PFSK-1 (cell line): ENCODE measurements around the gene ILK.

Experiments used
- SIN3A ChIP-seq: IDR thresholded peaks from 2 replicates; pipeline ENCODE4 v1.6.1; 2012; ENCODE audit warnings: mild to moderate bottlenecking, low read length, moderate library complexity, borderline replicate concordance; ENCODE audit not compliant: insufficient read depth
- TAF1 ChIP-seq: IDR thresholded peaks from 2 replicates; pipeline ENCODE4 v1.6.1; 2012; ENCODE audit warnings: low read length, control low read depth, borderline replicate concordance; ENCODE audit not compliant: insufficient read depth

DNA sequence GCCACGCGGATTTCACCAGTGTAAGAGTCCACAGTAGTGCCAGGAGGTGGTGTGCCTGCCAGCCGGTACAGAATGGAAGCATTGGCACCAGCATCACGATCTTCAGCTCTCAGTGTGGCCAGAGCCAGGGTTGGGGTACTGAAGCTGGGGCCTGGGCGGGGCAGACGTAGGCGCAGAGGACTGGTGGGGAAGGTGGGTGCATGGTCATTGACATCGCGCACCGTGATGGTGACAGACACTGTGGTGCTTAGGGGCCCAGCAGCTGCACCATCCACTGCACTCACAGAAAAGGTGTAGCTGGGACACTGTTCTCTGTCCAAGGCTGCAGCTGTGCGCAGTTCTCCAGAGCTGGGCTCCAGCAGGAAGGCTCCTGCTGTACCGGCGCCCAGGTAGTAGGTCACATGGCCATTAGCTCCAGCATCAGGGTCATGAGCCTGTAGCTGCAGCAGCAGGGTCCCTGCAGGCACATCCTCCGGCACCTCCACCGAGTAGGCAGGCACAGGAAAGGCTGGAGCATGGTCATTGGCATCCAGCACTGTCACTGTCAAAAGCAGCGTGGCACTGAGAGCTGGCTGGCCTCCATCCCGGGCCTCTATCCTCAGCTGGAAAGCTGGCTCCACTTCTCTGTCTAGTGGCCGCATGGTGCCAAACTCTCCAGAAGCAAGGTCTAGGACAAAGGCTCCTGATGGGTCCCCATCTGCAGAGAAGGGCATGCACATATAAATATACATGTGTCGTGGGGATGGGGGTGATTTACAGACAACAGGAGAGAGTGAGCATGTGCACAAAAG, 23.6 kb downstream of the ILK start:
- TF ChIP-seq TAF1 (no peak), SIN3A (no peak)
